DLD1 (cell line): ENCODE results near the gene ZNF699.
"Not testable (repeated sequence)": the region's sequence is repeated elsewhere in the genome, so short reads cannot be mapped to it uniquely, and the experiment has no call there.

ENCODE experiments used
- in situ Hi-C: cut with HindIII; loops from 2 replicates; pipeline ENCODE4 v1.10.0; 2017; ENCODE audit warnings: low sequenced_read_pairs

ZNF699 gene

GRCh38 chr19:9289231-9289884, 20.3 kb downstream of the ZNF699 start:
- in situ Hi-C loops = no loop called here

- in situ Hi-C loops = not testable (repeated sequence)
These were observed 26.2 kb downstream of the ZNF699 start for GRCh38 chr19:9283485-9283884.

GRCh38 chr19:9251236-9251635, 58.4 kb downstream of the ZNF699 start:
- in situ Hi-C loops = no loop called here

DNA sequence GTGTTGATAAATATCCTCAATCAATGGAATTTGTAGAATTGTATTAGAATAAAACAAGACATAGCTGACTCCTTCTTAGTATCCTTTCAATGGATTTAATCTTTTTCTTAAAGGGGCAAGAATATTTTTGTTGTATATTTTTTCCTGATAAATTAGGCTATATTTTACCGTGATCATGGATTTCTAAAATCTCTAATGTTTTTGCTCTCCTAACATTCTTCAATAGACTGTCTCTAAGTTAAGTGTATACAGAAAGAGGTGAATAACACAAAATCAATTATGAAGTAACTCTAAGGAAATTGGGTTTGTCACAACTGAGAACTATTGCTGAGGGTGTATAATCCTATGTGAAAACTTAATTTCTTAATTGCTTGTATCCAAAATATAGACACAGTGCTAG, 59.0 kb downstream of the ZNF699 start, which contains the start of gene OR7E24:
Gene OR7E24, plus strand, starts transcription at position 301 of the 400 bp plus-strand sequence. CDS start 114 bp downstream, outside the sequence.
- in situ Hi-C loops = no loop called here
